Activated CD8-positive, alpha-beta memory T cell treated with anti-CD3 and anti-CD28 coated beads, Interleukin-2, amount 50 U/mL, for 4 hours (primary cell): ENCODE results near the gene WNT6.

Experiments
- DNase-seq: peaks from one replicate; pipeline ENCODE4 v3.0.0-alpha.2; 2020

The WNT6 gene

GRCh38 chr2:218879776-218880101 lies 20.1 kb downstream of the WNT6 start:
- DNase-seq: no peak

GRCh38 chr2:218880102-218880858 lies 20.7 kb downstream of the WNT6 start, which contains the start of gene WNT10A:
Gene WNT10A (plus strand): TSS chr2:218880852. CDS start chr2:218880996, 144 bp downstream.
- DNase-seq: peak; percentile 89

GRCh38 chr2:218880859-218881594 lies 21.4 kb downstream of the WNT6 start:
- no peak for DNase-seq

GRCh38 chr2:218881744-218882460 lies 22.3 kb downstream of the WNT6 start:
- DNase-seq: no peak

- DNase-seq: no peak
Observed at GRCh38 chr2:218882461-218882816, 22.8 kb downstream of the WNT6 start.

- DNase-seq: no peak
Observed at GRCh38 chr2:218882866-218883366, 23.3 kb downstream of the WNT6 start.

- DNase-seq: peak; percentile 53
Observed at GRCh38 chr2:218883491-218884490, 24.2 kb downstream of the WNT6 start.

- no peak for DNase-seq
Observed at GRCh38 chr2:218884519-218884918, 24.9 kb downstream of the WNT6 start.

- DNase-seq: no peak
Observed at GRCh38 chr2:218885981-218886947, 26.7 kb downstream of the WNT6 start.

GRCh38 chr2:218887079-218887478 lies 27.5 kb downstream of the WNT6 start:
- no peak for DNase-seq

- no peak for DNase-seq
Observed at GRCh38 chr2:218888341-218888740, 28.7 kb downstream of the WNT6 start.

- no peak for DNase-seq
Observed at GRCh38 chr2:218889937-218890336, 30.3 kb downstream of the WNT6 start.

GRCh38 chr2:218890369-218890768 lies 30.8 kb downstream of the WNT6 start:
- DNase-seq: no peak

GRCh38 chr2:218891275-218892135 lies 31.9 kb downstream of the WNT6 start:
- no peak for DNase-seq

GRCh38 chr2:218892693-218893348 lies 33.2 kb downstream of the WNT6 start:
- peak; percentile 84 for DNase-seq

GRCh38 chr2:218893349-218894150 lies 33.9 kb downstream of the WNT6 start:
- DNase-seq: no peak

- DNase-seq: no peak
Observed at GRCh38 chr2:218894151-218894879, 34.7 kb downstream of the WNT6 start.

- DNase-seq: no peak
Observed at GRCh38 chr2:218894880-218895157, 35.2 kb downstream of the WNT6 start.
